Mesothelial cell of epicardium (in vitro differentiated cells): ENCODE data around the gene SH3D19. TPM values are rescaled to one million over a fixed set of nuclear protein-coding genes. Genes with fewer than 3 reads are reported as not detected.

Experiments used
- DNase-seq, 2 experiments: peaks; one replicate each; pipeline ENCODE4 v3.0.0; 2021; ENCODE audit warnings: low spot score in 2 of 2; ENCODE audit not compliant: unreplicated experiment in 2 of 2
- H3K27ac Mint-ChIP-seq: 2 replicates; pipeline ENCODE4 v1.8.0; 2021; ENCODE audit warnings: mixed read lengths
- H3K27me3 Mint-ChIP-seq: 2 replicates; pipeline ENCODE4 v1.8.0; 2021; ENCODE audit warnings: low read depth, mixed read lengths
- H3K36me3 Mint-ChIP-seq: 2 replicates; pipeline ENCODE4 v1.8.0; 2021; ENCODE audit warnings: mixed read lengths
- H3K4me1 Mint-ChIP-seq: 2 replicates; pipeline ENCODE4 v1.8.0; 2021; ENCODE audit warnings: mixed read lengths
- H3K4me3 Mint-ChIP-seq: 2 replicates; pipeline ENCODE4 v1.8.0; 2021; ENCODE audit warnings: mild to moderate bottlenecking, moderate library complexity, mixed read lengths
- H3K9me3 Mint-ChIP-seq: 2 replicates; pipeline ENCODE4 v1.8.0; 2021; ENCODE audit warnings: mixed read lengths
- total RNA-seq: library from RNA; stranded (reverse); gene quantifications from 3 replicates; pipeline ENCODE4 v1.2.1, GENCODE V29; 2021
- TF ChIP-seq, protein P1 (sequence below): fragments of 200-600 bp; sonication (generic); IDR thresholded peaks from one replicate; pipeline ENCODE4 v1.5.0; 2021; ENCODE audit warnings: antibody characterized with exemption; ENCODE audit not compliant: unreplicated experiment

The SH3D19 gene
- total RNA-seq, 1 donor from 2014 or later = 39.3 TPM

DNA sequence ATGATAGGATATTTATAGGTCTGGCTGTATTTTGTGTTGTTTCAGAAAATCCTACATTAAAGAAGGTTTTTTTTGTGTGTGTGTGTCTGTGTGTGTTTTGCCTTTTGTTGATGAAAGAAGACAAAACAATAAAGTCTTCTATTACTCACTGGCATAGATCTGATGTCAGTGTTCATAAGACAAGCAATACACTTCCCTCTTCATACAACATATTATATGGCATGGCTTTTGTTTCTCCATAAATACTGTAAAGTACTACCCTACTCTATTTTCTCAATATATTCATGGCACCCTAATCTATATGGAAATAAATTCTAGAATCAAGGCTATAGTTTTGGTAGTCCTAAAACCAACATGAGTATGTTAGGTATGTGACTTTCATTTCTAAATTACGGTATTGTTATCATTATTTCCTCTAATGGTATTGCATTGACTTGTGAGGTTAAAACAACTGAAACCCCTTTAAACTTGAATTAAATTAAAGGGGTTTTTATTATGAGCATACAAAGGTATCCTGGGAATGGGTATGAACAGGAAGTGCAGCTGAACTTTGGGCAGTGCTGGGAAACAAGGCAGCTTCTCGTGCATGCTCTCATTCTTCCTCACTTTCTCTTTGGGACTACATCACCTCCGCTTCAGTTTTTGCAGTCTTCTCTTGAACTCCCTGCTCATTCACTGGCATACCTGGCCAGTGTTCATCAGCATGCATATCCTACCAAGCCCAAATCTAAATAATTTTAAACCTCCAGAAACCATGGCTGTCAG lies 119.0 kb downstream of the SH3D19 start:
- no peak for DNase-seq
- TF ChIP-seq, protein P1, sequence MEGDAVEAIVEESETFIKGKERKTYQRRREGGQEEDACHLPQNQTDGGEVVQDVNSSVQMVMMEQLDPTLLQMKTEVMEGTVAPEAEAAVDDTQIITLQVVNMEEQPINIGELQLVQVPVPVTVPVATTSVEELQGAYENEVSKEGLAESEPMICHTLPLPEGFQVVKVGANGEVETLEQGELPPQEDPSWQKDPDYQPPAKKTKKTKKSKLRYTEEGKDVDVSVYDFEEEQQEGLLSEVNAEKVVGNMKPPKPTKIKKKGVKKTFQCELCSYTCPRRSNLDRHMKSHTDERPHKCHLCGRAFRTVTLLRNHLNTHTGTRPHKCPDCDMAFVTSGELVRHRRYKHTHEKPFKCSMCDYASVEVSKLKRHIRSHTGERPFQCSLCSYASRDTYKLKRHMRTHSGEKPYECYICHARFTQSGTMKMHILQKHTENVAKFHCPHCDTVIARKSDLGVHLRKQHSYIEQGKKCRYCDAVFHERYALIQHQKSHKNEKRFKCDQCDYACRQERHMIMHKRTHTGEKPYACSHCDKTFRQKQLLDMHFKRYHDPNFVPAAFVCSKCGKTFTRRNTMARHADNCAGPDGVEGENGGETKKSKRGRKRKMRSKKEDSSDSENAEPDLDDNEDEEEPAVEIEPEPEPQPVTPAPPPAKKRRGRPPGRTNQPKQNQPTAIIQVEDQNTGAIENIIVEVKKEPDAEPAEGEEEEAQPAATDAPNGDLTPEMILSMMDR = no peak
- H3K36me3 Mint-ChIP-seq = peaks cover 2% of the 10 kb centered on the region
- peaks cover 47% of the 10 kb centered on the region for H3K4me1 Mint-ChIP-seq
- peak overlapping the region; percentile 82 for H3K27ac Mint-ChIP-seq
- no peaks in the 10 kb centered on the region for H3K9me3 Mint-ChIP-seq
- no peak overlapping the region for H3K4me3 Mint-ChIP-seq
- H3K27me3 Mint-ChIP-seq = no peaks in the 10 kb centered on the region

DNA sequence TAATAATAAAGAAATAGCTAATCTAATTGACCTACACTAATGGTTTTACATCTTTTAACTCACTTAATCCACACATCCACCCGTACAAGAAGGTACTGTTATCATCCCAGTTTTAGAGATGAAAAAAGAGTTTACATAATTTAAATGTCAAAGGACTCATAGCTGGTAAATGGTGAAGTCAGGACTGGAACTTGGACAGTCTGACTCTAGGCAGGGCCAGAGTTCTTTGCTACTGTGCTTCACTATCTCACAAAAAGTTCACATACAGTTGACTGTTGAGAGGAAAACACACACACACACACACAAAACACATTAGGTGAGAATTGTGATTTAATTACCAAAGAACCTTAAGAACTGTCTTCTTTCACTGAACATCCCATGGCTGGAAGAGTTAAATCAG lies 119.7 kb downstream of the SH3D19 start:
- Mint-ChIP-seq H3K27ac (peak overlapping the region; percentile 82), H3K27me3 (no peaks in the 10 kb centered on the region), H3K9me3 (no peaks in the 10 kb centered on the region), H3K4me3 (no peak overlapping the region), H3K36me3 (no peaks in the 10 kb centered on the region), H3K4me1 (peaks cover 54% of the 10 kb centered on the region)
- TF ChIP-seq, protein P1 = no peak
- DNase-seq = no peak

DNA sequence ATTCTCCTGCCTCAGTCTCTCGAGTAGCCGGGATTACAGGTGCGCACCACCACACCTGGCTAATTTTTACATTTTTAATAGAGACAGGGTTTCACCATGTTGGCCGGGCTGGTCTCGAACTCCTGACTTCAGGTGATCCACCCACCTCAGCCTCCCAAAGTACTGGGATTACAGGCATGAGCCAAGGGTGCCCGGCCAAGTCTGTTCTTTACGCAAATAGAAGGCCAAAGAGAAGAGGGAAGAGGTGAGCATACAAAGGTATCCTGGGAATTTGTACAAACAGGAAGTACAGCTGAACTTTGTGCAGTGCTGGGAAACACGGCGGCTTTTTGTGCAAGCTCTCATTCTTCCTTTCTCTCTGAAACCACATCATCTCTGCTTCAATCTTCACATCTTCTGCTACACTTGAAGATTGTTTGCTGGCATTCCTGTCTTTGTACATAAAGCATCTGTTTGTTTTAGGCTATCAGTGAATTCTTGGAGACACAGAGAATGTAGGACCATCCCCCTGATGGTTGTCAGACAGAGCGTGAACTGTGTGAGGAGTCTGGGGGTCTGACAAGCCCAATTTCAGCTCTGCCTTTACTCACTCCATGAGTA lies 120.4 kb downstream of the SH3D19 start:
- Mint-ChIP-seq H3K4me1 (peaks cover 58% of the 10 kb centered on the region), H3K36me3 (no peaks in the 10 kb centered on the region), H3K9me3 (no peaks in the 10 kb centered on the region), H3K4me3 (no peak overlapping the region), H3K27ac (peak overlapping the region; percentile 82), H3K27me3 (no peaks in the 10 kb centered on the region)
- DNase-seq = no peak
- TF ChIP-seq, protein P1 = no peak

DNA sequence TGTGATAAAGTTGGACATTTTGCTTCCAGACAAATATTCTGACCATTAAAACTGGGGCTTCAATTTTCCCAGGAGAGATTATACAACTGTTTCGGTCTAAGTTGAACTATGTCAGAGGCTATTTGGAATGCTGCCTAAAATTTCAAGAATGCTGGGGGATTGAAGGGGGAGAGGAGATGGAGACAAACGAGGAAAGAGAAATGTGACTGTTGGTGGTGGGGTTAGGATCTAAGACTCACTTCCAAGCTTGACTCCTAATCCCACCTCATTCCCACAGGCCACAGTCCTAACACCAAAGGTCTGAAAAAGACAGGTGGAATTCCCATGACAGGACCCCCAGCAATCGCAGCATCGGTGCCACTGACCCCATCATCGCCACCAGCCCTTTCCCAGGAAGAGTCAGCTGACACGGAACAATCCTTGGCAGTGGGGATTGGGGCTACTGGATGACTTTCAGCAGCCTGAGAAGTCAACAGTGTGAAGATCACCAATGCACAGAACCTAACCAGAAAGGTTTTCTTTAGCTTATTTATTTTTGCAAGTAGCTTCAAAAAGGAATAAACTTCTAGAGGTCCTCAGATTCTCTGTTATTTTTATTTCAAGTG lies 122.5 kb downstream of the SH3D19 start:
- Mint-ChIP-seq H3K27me3 (no peaks in the 10 kb centered on the region), H3K36me3 (no peaks in the 10 kb centered on the region), H3K4me1 (peaks cover 56% of the 10 kb centered on the region), H3K9me3 (no peaks in the 10 kb centered on the region), H3K4me3 (no peak overlapping the region), H3K27ac (peak overlapping the region; percentile 96)
- TF ChIP-seq, protein P1 = no peak
- DNase-seq = no peak

DNA sequence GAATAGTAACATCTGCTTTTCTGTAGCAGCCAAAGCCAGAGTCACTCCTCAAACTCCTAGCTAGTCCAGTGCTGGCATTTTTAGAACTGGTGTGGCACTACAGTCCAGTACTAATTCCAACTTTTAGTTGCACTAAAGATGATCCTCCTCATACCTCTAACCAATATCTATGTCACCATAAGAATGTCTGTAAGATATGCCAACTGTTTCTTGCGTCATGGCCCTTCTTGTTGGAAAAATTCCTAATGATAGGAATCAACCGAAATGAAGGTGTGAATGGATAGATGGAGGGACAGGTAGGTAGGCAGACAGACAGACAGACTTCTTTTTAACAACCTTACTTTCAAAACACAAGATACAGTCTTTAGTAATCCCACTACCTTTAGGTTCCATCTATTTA lies 123.0 kb downstream of the SH3D19 start:
- TF ChIP-seq, protein P1 = no peak
- H3K9me3 Mint-ChIP-seq = no peaks in the 10 kb centered on the region
- H3K4me1 Mint-ChIP-seq = peaks cover 52% of the 10 kb centered on the region
- H3K27me3 Mint-ChIP-seq = no peaks in the 10 kb centered on the region
- H3K36me3 Mint-ChIP-seq = no peaks in the 10 kb centered on the region
- no peak overlapping the region for H3K4me3 Mint-ChIP-seq
- DNase-seq = no peak
- peak overlapping the region; percentile 96 for H3K27ac Mint-ChIP-seq
